Right lung (tissue), 5 donors: ENCODE data around the gene CBFA2T3. TPM values are rescaled to one million over a fixed set of nuclear protein-coding genes. Genes with fewer than 3 reads are reported as not detected.
"Not testable (repeated sequence)": the region's sequence is repeated elsewhere in the genome, so short reads cannot be mapped to it uniquely, and the experiment has no call there.

Experiments used
- DNase-seq, 2 donors: peaks; one replicate each; pipeline ENCODE4 v3.0.0-alpha.2; 2013
- polyA plus RNA-seq, 5 donors: library from polyadenylated mRNA; unstranded; fragments of 120-200 nt; gene quantifications; one replicate each; pipeline versions ENCODE4 v1.2.1 to v1.2.3, GENCODE V29; 2013; ENCODE audit warnings: inconsistent platforms in 1 of 5, low replicate concordance in 1 of 5; ENCODE audit not compliant: insufficient read length in 5 of 5, insufficient read depth in 1 of 5

The CBFA2T3 gene
- polyA plus RNA-seq, 5 donors: 3.6 to 9.0 (median 5.6) TPM

- no peak for DNase-seq
These were observed 83.7 kb downstream of the CBFA2T3 start for GRCh38 chr16:88893127-88893968.

- no peak for DNase-seq
These were observed 84.9 kb downstream of the CBFA2T3 start for GRCh38 chr16:88892065-88892464.

GRCh38 chr16:88891083-88891482 is 85.9 kb downstream of the CBFA2T3 start:
- DNase-seq: no peak

- DNase-seq: not testable (repeated sequence)
These were observed 87.2 kb downstream of the CBFA2T3 start for GRCh38 chr16:88889702-88890352.

- no peak for DNase-seq
These were observed 88.3 kb downstream of the CBFA2T3 start for GRCh38 chr16:88888461-88889387.

- DNase-seq: no peak
These were observed 89.0 kb downstream of the CBFA2T3 start for GRCh38 chr16:88888057-88888456.

GRCh38 chr16:88886845-88887521 is 90.0 kb downstream of the CBFA2T3 start:
- peak; percentile 96 for DNase-seq

- peak in 1 of 2 donors; percentile 24 for DNase-seq
These were observed 90.6 kb downstream of the CBFA2T3 start for GRCh38 chr16:88886420-88886844.

- DNase-seq: no peak
These were observed 91.2 kb downstream of the CBFA2T3 start for GRCh38 chr16:88885693-88886280.

- no peak for DNase-seq
These were observed 92.3 kb downstream of the CBFA2T3 start for GRCh38 chr16:88884569-88885271.

GRCh38 chr16:88883946-88884345 is 93.1 kb downstream of the CBFA2T3 start:
- DNase-seq: no peak

- no peak for DNase-seq
These were observed 93.7 kb downstream of the CBFA2T3 start for GRCh38 chr16:88883117-88883895.

- DNase-seq: no peak
These were observed 94.5 kb downstream of the CBFA2T3 start for GRCh38 chr16:88882358-88883030.

GRCh38 chr16:88881675-88882357 is 95.2 kb downstream of the CBFA2T3 start:
- DNase-seq: no peak

GRCh38 chr16:88881007-88881615 is 95.9 kb downstream of the CBFA2T3 start:
- DNase-seq: no peak

GRCh38 chr16:88880226-88881006 is 96.6 kb downstream of the CBFA2T3 start:
- no peak for DNase-seq

- no peak for DNase-seq
These were observed 97.3 kb downstream of the CBFA2T3 start for GRCh38 chr16:88879788-88880055.
